ENCODE measurements around the gene SLC22A15. TPM values are rescaled to one million over a fixed set of nuclear protein-coding genes. Genes with fewer than 3 reads are reported as not detected.

Gene SLC22A15
- total RNA-seq, 1 donor from 2014 or later, result 9.8 TPM

DNA sequence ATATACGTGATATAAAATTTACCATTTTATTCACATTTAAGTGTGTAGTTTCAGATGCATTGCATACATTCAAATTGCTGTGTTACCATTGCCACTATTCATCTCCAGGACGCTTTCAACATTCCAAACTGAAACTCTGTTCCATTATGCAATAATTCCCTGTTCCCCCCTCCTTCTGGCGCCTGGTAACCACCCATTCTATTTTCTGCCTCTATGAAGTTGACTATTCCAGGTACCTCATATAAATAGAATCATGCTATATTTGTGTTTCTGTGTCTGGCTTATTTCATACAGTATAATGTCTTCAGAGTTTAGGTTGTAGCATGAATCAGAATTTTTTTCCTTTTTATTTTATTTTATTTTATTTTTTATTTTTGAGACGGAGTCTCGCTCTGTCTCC lies 41.7 kb downstream of the SLC22A15 start:
- no peak overlapping the region for H3K4me3 ChIP-seq
- DNase-seq (ENCODE audit: extremely low spot score in 2 of 2), result no peak
- no peaks in the 10 kb centered on the region for H3K4me1 ChIP-seq
- H3K27ac ChIP-seq, result no peak overlapping the region
- H3K27me3 ChIP-seq, result no peaks in the 10 kb centered on the region
- TF ChIP-seq POLR2A (IDR thresholded peaks at IDR 0.05), result no peak
- TF ChIP-seq POLR2AphosphoS5 (IDR thresholded peaks at IDR 0.05; ENCODE audit: insufficient read depth in 1 of 2, low read depth in 1 of 2), result no peak
- TF ChIP-seq, protein P1, sequence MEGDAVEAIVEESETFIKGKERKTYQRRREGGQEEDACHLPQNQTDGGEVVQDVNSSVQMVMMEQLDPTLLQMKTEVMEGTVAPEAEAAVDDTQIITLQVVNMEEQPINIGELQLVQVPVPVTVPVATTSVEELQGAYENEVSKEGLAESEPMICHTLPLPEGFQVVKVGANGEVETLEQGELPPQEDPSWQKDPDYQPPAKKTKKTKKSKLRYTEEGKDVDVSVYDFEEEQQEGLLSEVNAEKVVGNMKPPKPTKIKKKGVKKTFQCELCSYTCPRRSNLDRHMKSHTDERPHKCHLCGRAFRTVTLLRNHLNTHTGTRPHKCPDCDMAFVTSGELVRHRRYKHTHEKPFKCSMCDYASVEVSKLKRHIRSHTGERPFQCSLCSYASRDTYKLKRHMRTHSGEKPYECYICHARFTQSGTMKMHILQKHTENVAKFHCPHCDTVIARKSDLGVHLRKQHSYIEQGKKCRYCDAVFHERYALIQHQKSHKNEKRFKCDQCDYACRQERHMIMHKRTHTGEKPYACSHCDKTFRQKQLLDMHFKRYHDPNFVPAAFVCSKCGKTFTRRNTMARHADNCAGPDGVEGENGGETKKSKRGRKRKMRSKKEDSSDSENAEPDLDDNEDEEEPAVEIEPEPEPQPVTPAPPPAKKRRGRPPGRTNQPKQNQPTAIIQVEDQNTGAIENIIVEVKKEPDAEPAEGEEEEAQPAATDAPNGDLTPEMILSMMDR (IDR thresholded peaks at IDR 0.05), result no peak
- no peaks in the 10 kb centered on the region for H3K9me3 ChIP-seq
- no peaks in the 10 kb centered on the region for H3K36me3 ChIP-seq
- intact Hi-C loops (cut with DNase I), result no loop called here

DNA sequence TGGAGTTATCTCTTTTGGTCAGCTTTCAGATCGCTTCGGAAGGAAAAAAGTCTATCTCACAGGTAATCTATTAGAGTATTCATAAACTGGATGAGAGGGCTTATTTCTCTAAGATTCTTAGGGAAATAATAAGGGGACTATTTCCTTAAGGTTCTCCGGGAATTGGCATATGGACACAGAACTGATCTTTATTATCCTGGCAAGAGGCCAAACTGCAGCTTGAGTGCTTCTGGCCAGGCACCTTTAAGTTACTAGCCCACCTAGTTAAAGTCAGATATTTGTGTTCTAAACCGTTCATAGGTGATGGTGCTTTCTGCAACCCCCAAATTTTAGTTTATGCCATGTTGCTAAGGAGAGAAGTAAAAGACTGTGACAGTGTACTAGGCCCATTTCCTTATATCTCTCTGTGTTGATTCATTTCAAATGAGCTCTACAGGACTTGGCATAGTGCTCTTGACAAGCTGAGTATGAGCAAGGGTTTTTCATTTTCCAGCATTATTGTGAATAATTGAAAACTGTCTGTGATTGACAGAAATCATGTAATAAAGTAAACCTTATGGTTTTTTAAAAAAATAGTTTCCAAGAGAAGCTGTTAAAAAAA lies 43.4 kb downstream of the SLC22A15 start:
- Histone ChIP-seq H3K4me1 (no peaks in the 10 kb centered on the region), H3K27me3 (no peaks in the 10 kb centered on the region), H3K27ac (no peak overlapping the region), H3K9me3 (no peaks in the 10 kb centered on the region), H3K36me3 (no peaks in the 10 kb centered on the region), H3K4me3 (no peak overlapping the region)
- intact Hi-C loops (cut with DNase I), result no loop called here
- no peak for DNase-seq (ENCODE audit: extremely low spot score in 2 of 2)
- TF ChIP-seq POLR2AphosphoS5 (IDR thresholded peaks at IDR 0.05; ENCODE audit: insufficient read depth in 1 of 2, low read depth in 1 of 2) (no peak), POLR2A (IDR thresholded peaks at IDR 0.05) (no peak)
- TF ChIP-seq, protein P1 (IDR thresholded peaks at IDR 0.05), result no peak

DNA sequence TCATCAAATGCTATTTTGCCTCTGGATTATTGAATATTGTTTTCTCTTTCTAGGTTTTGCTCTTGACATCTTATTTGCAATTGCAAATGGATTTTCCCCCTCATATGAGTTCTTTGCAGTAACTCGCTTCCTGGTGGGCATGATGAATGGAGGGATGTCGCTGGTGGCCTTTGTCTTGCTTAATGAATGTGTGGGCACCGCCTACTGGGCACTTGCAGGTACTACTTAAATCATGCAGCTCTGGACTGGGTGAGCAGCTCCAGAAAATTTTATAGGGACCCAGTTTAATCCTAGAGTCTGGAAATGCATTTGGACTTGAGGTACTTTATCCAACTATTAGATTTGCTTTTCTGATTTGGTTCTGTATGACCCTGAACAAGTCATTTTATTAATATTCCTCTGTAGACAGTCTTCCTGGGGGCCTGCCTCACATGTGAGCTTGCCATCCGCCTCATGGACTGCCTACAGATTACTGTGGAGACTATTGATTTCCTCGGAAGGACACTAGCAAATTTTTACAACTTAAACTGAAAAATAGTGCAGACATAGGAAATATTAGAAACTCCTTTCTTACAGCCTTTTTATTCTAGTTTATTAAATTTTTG lies 44.5 kb downstream of the SLC22A15 start:
- H3K27ac ChIP-seq, result no peak overlapping the region
- H3K27me3 ChIP-seq, result no peaks in the 10 kb centered on the region
- no peaks in the 10 kb centered on the region for H3K9me3 ChIP-seq
- no peaks in the 10 kb centered on the region for H3K4me1 ChIP-seq
- no peak overlapping the region for H3K4me3 ChIP-seq
- H3K36me3 ChIP-seq, result no peaks in the 10 kb centered on the region
- TF ChIP-seq POLR2AphosphoS5 (IDR thresholded peaks at IDR 0.05; ENCODE audit: insufficient read depth in 1 of 2, low read depth in 1 of 2), result no peak
- TF ChIP-seq POLR2A (IDR thresholded peaks at IDR 0.05), result no peak
- TF ChIP-seq, protein P1 (IDR thresholded peaks at IDR 0.05), result peak in 1 of 3 experiments; percentile 12
- intact Hi-C loops (cut with DNase I), result no loop called here
- no peak for DNase-seq (ENCODE audit: extremely low spot score in 2 of 2)

DNA sequence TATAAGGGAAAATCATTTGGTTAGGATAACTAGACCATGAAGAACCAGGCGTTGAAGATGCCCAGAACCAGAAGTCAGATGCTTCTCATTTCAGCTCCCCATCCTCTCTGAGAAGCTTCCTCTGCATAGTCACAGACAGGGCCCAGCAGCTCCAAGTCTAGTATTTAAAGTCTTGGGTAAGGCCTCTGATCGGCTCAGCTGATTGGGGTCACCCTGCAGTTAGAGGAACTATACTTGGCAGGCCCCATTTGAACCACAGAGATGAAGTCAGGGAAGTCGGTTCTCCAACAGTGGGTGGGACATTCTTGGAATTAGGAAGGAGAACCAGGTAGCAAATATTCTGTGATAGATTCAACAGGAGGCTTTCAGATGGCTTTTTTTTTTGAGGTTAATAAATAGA lies 48.3 kb downstream of the SLC22A15 start:
- no peak overlapping the region for H3K4me3 ChIP-seq
- H3K9me3 ChIP-seq, result no peaks in the 10 kb centered on the region
- H3K27ac ChIP-seq, result no peak overlapping the region
- no peaks in the 10 kb centered on the region for H3K36me3 ChIP-seq
- H3K4me1 ChIP-seq, result no peaks in the 10 kb centered on the region
- DNase-seq (ENCODE audit: extremely low spot score in 2 of 2), result no peak
- intact Hi-C loops (cut with DNase I), result no loop called here
- TF ChIP-seq, protein P1 (IDR thresholded peaks at IDR 0.05), result no peak
- TF ChIP-seq POLR2AphosphoS5 (IDR thresholded peaks at IDR 0.05; ENCODE audit: insufficient read depth in 1 of 2, low read depth in 1 of 2) (no peak), POLR2A (IDR thresholded peaks at IDR 0.05) (no peak)
- no peaks in the 10 kb centered on the region for H3K27me3 ChIP-seq

DNA sequence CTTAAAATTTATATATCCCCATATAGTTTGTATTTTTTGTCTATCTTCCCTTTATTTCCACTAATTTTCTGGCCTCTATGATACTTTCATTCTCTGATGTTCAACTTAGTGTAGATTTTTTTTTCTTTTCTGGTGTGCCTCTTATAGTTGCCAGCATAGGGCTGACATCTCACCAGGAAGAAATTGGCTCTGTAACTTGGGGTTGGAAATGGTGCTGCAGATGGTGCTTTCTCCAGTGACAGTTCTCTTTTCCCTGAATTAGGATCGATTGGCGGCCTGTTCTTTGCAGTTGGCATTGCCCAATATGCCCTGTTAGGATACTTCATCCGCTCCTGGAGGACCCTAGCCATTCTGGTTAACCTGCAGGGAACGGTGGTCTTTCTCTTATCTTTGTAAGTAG lies 50.3 kb downstream of the SLC22A15 start:
- no peak for DNase-seq (ENCODE audit: extremely low spot score in 2 of 2)
- Histone ChIP-seq H3K4me1 (no peaks in the 10 kb centered on the region), H3K9me3 (no peaks in the 10 kb centered on the region), H3K27me3 (no peaks in the 10 kb centered on the region), H3K4me3 (no peak overlapping the region), H3K27ac (no peak overlapping the region), H3K36me3 (no peaks in the 10 kb centered on the region)
- intact Hi-C loops (cut with DNase I), result no loop called here
- no peak for TF ChIP-seq POLR2A (IDR thresholded peaks at IDR 0.05)
- no peak for TF ChIP-seq POLR2AphosphoS5 (IDR thresholded peaks at IDR 0.05; ENCODE audit: insufficient read depth in 1 of 2, low read depth in 1 of 2)
- TF ChIP-seq, protein P1 (IDR thresholded peaks at IDR 0.05), result no peak
